ENCODE results near the gene POLR3GL. TPM values are rescaled to one million over a fixed set of nuclear protein-coding genes. Genes with fewer than 3 reads are reported as not detected.
"Not testable (repeated sequence)": the region's sequence is repeated elsewhere in the genome, so short reads cannot be mapped to it uniquely, and the experiment has no call there.

POLR3GL gene
- polyA plus RNA-seq (2012; ENCODE audit: low read depth, missing spikeins): 28.2 TPM

DNA sequence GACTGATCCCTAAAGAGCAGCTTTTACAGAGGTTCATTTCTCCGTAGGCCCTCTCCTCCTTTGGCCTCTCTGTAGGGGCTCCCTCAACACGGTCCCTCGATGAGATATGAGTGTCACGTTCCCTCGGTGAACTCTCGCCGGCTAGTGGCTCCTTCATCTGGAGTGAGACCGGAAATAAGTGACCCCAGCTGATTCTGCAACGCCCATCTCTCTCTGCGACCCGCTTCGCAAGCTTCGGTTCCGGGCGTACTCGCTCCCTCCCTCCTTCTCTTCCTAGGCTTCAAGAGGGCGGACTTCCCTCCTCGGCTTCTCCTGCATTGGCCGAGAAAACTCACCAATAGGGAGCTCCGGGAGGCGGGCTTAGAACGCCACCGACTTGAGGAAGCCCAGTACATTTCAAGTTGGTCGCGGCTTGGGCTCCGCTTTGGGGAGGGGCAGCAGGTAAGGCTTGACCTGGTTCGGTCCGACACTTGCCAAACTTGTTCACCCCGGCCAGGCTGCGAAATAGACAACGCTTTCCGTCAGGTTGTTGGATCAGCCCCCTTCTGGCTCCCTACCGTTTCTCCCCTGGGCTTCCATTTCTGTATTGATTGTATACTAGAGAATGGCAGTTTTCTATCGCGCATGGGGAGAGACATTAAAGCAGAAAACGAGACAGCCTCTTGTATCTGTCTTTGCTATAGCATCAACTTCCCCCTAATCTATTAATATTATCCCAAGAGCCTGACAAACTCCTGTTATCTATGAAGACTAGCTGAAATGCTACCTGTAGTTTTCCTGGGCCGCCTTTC lies at the start of gene POLR3GL, which contains the start of gene ANKRD34A:
POLR3GL (plus strand) TSS at position 363 of the 791 bp plus-strand sequence. CDS start 10,176 bp downstream, outside the sequence.
ANKRD34A (minus strand) TSS at position 248 of the 791 bp plus-strand sequence. CDS start 2,816 bp downstream, outside the sequence.
- peak; percentile 88 for TF ChIP-seq POLR2AphosphoS5 (IDR thresholded peaks at IDR 0.05; ENCODE audit: low read depth, low read length)
- peak; percentile 58; the same call in 1 of the 2 replicates for TF ChIP-seq POU2F2 (IDR thresholded peaks at IDR 0.05; ENCODE audit: low read depth, low read length)
- TF ChIP-seq SPI1 (IDR thresholded peaks at IDR 0.05; ENCODE audit: low read depth, low read length): peak; percentile 75
- no peak for TF ChIP-seq PAX5 (IDR thresholded peaks at IDR 0.05; ENCODE audit: insufficient read depth, low read length, severe bottlenecking)
- TF ChIP-seq POLR2A (IDR thresholded peaks at IDR 0.05; ENCODE audit: low read depth, low read length): peak; percentile 90
- TF ChIP-seq TAF1 (IDR thresholded peaks at IDR 0.05; ENCODE audit: low read depth, low read length): peak; percentile 80
- FAIRE-seq: peak; percentile 89
- DNase-seq (ENCODE audit: insufficient read length, low spot score): peak; percentile 78

DNA sequence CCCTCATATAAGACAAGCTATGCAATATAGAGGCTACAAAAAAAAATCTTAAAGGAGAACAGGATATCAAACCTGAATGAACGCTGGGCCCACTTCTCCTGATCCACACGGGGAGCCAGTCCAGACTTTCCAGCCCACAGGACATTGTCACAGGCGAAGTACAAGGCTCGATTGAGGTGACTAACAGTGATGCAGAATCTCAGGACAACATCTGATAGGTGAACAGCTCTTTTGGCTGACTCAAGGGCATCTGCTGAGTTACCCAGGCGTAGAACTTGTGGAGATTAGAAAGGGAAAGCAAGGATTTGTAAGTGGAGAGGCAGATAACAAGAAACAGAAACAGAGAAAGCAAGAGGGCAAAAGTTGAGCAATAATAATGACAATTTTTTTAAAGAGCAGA lies 47.7 kb upstream of the POLR3GL start:
- DNase-seq (ENCODE audit: insufficient read length, low spot score) (no peak), FAIRE-seq (no peak)
- TF ChIP-seq TAF1 (IDR thresholded peaks at IDR 0.05; ENCODE audit: low read depth, low read length) (no peak), SPI1 (IDR thresholded peaks at IDR 0.05; ENCODE audit: low read depth, low read length) (no peak), PAX5 (IDR thresholded peaks at IDR 0.05; ENCODE audit: insufficient read depth, low read length, severe bottlenecking) (no peak), POLR2AphosphoS5 (IDR thresholded peaks at IDR 0.05; ENCODE audit: low read depth, low read length) (no peak), POU2F2 (IDR thresholded peaks at IDR 0.05; ENCODE audit: low read depth, low read length) (no peak), POLR2A (IDR thresholded peaks at IDR 0.05; ENCODE audit: low read depth, low read length) (no peak)

GRCh38 chr1:145917595-145917994 lies 46.9 kb upstream of the POLR3GL start:
- DNase-seq (ENCODE audit: insufficient read length, low spot score): no peak
- TF ChIP-seq SPI1 (IDR thresholded peaks at IDR 0.05; ENCODE audit: low read depth, low read length) (0 out of 2 replicates have a peak, but pooled peaks have one; percentile 9), TAF1 (IDR thresholded peaks at IDR 0.05; ENCODE audit: low read depth, low read length) (no peak)
- peak; percentile 5 for FAIRE-seq

DNA sequence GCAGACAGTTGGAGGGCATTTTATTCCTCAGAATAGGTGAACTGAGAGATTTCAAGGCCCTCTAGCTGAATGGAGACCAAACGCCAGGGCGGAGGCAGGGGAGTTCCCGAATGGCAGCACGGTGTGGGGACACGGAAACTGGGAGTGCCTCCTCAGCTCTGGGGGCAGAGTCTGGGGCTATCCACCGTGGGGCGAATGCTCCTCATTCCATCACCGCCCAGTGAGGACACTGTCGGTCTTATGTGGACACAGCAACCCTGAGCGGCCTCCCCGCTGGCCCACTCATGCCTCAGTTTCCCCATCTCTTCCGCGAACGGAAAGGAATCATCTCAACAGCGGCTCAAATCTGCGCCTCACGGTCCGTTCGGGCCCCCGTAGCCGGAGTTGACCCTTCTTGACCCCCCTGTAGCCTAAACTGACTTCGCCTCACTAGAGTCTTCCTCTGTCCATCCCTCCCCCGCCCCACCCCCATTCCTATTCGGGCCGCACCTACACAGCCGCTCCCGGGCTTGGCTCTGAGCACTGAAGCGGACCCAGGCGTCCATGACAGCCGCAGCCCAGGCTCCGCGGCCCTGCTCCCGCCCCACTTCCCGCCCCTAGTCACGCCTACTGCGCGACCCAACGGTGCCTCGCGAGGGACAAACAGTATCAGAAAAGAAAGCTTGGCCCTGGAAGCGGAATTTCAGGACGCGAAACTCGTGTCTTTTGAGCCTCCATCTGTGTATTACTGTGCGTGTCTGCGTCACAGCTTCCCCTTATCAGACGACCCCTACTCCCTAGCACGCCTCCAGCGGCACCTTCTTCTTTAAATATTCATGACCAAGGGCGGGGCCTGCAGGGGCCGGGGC lies 46.1 kb upstream of the POLR3GL start, which contains the start of gene PEX11B:
PEX11B (minus strand) TSS at position 574 of the 848 bp plus-strand sequence; CDS start at position 545, 29 bp downstream.
- FAIRE-seq: peak; percentile 84
- peak; percentile 51; the same call in 1 of the 2 replicates for TF ChIP-seq POLR2A (IDR thresholded peaks at IDR 0.05; ENCODE audit: low read depth, low read length)
- peak; percentile 53; the same call in 1 of the 2 replicates for TF ChIP-seq SPI1 (IDR thresholded peaks at IDR 0.05; ENCODE audit: low read depth, low read length)
- peak; percentile 84; the same call in 1 of the 2 replicates for TF ChIP-seq POU2F2 (IDR thresholded peaks at IDR 0.05; ENCODE audit: low read depth, low read length)
- TF ChIP-seq POLR2AphosphoS5 (IDR thresholded peaks at IDR 0.05; ENCODE audit: low read depth, low read length): no peak; the same call in none of the 2 replicates
- peak; percentile 86 for TF ChIP-seq PAX5 (IDR thresholded peaks at IDR 0.05; ENCODE audit: insufficient read depth, low read length, severe bottlenecking)
- peak; percentile 73; the same call in 1 of the 2 replicates for TF ChIP-seq TAF1 (IDR thresholded peaks at IDR 0.05; ENCODE audit: low read depth, low read length)
- DNase-seq (ENCODE audit: insufficient read length, low spot score): peak; percentile 85

GRCh38 chr1:145918992-145919939 lies 45.2 kb upstream of the POLR3GL start:
- no peak for DNase-seq (ENCODE audit: insufficient read length, low spot score)
- TF ChIP-seq POLR2A (IDR thresholded peaks at IDR 0.05; ENCODE audit: low read depth, low read length) (no peak; the same call in 1 of the 2 replicates), POLR2AphosphoS5 (IDR thresholded peaks at IDR 0.05; ENCODE audit: low read depth, low read length) (peak; percentile 58)
- FAIRE-seq: peak; percentile 54

DNA sequence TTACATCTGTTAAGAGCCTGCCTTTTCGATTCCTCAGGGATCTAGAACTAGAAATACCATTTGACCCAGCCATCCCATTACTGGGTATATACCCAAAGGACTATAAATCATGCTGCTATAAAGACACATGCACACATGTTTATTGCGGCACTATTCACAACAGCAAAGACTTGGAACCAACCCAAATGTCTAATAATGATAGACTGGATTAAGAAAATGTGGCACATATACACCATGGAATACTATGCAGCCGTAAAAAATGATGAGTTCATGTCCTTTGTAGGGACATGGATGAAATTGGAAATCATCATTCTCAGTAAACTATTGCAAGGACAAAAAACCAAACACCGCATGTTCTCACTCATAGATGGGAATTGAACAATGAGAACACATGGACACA lies 44.2 kb upstream of the POLR3GL start:
- DNase-seq (ENCODE audit: insufficient read length, low spot score); FAIRE-seq: not testable (repeated sequence)

DNA sequence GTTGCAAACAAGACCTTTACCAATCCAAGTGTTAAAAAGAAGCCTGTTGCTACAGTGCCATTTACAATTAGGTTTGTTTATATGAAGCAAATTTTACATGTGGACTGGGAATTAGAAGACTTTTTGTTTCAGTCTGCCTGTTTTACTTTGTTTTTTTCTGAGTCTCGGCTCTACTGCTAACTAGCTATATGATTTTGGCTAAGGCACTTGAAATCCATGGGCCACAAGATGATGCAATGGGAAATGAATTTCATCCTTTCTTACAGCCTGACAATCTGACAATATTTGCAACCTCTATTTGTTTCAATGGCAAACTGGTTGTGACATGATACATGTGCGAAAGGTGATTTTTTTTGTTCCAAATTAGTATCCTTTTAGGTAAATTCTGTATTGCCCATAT lies 42.2 kb upstream of the POLR3GL start:
- TF ChIP-seq POLR2AphosphoS5 (IDR thresholded peaks at IDR 0.05; ENCODE audit: low read depth, low read length) (no peak), POU2F2 (IDR thresholded peaks at IDR 0.05; ENCODE audit: low read depth, low read length) (no peak), TAF1 (IDR thresholded peaks at IDR 0.05; ENCODE audit: low read depth, low read length) (no peak), PAX5 (IDR thresholded peaks at IDR 0.05; ENCODE audit: insufficient read depth, low read length, severe bottlenecking) (no peak), SPI1 (IDR thresholded peaks at IDR 0.05; ENCODE audit: low read depth, low read length) (no peak), POLR2A (IDR thresholded peaks at IDR 0.05; ENCODE audit: low read depth, low read length) (no peak)
- FAIRE-seq (no peak), DNase-seq (ENCODE audit: insufficient read length, low spot score) (no peak)

DNA sequence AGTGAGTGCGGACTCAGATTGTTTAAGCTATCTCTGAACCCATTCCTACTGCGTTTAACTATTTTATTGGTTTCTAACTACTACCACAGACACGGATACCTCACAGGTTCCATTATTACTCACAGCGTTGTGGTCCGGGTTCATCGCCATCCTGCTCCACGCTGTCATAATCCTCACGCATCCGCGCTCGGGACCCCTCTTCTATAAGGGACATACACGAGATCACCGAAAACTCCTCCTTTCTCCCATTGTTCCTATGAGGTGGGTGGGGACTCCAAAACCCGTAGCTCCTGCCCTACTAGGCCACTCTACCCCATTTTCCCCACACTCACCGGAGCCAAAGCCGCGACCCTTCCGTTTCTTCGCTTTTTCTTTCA lies 37.8 kb upstream of the POLR3GL start:
- no peak for FAIRE-seq
- no peak for DNase-seq (ENCODE audit: insufficient read length, low spot score)
- TF ChIP-seq SPI1 (IDR thresholded peaks at IDR 0.05; ENCODE audit: low read depth, low read length) (no peak), PAX5 (IDR thresholded peaks at IDR 0.05; ENCODE audit: insufficient read depth, low read length, severe bottlenecking) (no peak), POLR2AphosphoS5 (IDR thresholded peaks at IDR 0.05; ENCODE audit: low read depth, low read length) (no peak), TAF1 (IDR thresholded peaks at IDR 0.05; ENCODE audit: low read depth, low read length) (no peak), POLR2A (IDR thresholded peaks at IDR 0.05; ENCODE audit: low read depth, low read length) (no peak), POU2F2 (IDR thresholded peaks at IDR 0.05; ENCODE audit: low read depth, low read length) (no peak)

All from GM12891 (cell line).